ENCODE measurements around the gene NRP2.

The NRP2 gene

DNA sequence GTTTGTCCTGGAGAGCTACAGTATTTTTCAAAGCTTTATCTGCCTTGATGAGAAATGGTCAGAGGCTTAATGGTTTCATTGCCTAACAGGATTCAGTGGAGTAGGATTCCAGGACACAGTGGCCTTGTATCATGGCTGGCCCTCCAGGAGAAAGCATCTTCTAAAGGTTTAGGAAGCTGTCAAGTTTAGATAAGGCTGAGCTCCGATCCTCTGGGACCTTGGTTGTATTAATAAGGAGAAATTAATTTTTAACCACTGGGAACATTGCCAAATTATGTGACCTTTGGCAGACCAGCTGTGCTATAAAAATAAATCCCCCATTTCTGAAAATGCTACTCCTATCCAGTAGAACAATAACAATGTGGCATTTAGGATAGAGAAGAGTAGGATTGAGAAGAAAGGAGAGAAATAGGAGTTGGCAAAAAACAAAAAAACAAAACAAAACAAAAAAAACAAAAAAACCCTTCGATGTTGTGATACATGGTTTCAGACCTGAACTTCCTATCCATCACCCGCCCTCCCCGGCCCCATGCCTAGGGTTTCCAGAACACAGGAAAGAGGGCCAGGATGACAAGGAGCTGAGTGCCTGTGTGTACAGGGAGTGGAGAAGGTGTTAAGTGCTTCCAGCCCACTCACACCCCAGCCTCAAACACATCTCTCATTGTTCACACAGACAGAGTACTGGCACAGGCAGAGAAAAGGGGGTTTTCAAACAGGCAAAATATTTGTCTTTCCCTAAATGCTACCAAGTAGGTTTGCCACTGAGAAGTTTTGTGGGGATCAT, 6.3 kb downstream of the NRP2 start:
- no peak for DNase-seq

DNA sequence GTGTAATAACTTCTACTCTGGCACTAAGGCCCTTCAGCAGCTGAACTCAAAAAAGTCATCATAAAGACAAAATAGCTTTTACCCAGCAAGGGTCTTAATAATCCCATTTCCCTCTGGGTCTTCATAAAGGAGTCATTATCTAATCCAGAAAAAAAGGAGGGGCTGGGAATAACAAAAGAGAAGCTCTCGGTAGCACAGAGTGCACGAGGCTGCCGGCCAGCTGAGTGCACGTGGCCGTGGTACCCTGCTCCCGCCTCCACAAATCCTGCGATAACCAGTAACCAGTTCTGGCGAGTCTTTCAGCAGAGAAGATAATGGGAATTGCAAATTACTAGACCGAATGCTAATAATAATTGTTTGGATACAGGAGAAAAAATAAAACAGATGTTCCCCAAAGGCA, 7.5 kb downstream of the NRP2 start:
- no peak for DNase-seq

DNA sequence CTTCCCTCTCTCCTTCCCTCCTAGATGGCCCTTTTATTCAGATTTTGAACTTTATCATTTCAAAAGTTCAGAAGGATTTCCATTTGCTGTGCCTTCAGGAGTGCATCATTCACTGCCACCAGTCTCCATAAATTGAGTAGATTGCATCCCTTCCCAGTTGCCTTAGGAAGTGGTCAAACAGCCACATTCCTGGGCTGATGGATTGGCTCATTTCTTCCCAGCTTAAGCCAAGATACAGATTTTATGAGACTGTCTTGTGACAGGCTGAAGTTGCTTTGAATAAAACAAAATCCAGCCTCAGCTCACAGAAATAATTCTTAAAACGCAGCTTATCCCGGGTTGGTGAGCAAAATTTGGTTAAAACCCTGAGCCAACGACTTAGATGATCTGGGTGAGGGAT, 9.8 kb downstream of the NRP2 start:
- no peak for DNase-seq

DNA sequence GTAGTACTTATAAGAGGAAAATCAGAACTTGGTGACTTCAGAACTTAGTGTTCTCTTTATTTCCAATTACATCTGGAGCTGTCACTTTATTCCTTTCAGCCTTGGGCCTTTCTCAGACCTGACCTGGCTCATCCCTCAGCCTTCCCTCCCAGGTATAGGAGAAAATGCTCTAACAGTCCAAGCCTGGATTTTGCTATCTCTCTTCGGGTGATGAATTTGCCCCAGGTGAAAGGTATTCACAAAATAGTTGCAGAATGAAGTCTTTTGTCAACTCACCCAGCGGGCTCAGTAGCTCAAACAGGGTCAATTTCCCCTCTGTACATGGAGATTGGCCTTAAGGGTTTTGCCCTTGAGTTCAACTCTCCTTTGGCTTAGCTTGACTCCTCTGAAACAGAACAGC, 12.0 kb downstream of the NRP2 start:
- no peak for DNase-seq

DNA sequence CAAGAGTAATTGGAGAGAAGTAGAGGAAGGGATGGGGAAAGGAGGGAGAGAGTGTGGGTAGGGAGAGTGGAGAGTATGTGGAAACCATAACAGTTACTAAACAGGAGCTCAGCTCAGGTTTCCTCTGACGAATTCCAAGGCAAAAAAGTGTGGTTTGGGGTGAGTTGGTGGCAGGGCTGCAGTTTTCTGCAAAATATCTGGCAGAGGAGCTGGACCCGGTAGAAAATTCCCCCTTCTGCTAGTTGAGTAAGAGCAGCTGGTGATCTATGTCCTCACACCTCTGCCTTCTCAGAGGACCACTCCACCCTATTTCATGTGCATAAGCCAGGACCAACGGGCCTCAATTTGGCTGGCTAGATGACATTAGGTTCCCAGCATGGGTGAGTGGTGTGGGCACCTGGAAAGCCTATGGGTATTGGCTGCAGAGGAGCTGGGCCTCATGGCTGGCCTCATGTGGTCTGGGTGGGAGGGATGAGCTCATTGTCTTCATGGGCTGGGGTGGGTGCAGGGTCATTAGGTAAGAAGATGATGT, 13.2 kb downstream of the NRP2 start:
- DNase-seq = no peak

DNA sequence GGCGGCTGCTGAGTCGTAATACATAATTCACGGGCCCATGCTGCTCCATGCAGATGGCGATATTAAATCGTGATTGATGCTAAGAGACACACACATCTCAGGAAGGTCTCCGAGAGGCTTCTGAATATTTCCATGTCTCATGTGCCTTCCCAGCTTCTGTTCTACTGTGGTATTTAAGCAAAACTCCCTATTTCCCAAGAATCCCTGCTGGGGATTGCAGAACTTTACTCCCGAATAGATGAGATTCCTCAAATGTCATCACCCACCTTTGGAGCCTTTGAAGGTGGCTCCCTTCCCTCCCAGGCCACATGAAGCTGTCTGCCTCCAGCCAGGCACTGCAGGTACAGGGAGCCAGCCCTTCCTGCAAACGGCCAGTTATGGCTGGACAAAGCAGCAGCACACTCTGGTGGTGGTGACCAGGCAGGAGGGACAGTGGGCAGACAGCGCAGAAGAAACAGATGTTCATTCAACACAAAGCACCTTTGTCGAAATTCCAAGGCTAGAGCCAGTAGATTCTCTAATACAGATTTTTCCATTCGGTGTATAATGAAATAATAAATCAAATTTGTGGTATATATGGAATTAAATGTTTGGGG, 14.1 kb downstream of the NRP2 start:
- no peak for DNase-seq

DNA sequence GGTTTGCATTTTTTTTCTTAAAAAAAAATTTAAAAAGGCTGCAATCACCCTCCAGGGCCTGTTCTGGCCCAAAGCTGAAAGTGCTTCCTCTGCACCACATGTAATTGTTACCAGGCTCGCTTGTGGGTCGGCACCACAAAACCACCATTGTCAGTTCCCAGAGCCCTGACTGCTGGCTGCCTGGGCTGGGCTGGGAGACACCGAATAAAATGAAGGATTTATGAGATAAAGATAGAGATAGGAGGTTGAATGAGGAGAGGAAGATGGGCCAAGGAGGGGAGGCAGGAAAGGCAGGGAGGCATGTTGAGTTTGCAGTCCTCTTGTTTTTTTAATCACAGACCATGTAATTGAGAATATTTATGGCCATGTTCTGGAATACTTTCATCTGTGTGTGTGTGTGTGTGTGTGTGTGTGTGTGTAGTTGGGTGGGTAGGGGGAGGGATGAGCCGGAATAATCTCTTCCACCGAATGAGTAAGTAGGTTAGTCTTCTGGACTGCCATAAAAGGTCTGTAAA, 14.7 kb downstream of the NRP2 start:
- no peak for DNase-seq

DNA sequence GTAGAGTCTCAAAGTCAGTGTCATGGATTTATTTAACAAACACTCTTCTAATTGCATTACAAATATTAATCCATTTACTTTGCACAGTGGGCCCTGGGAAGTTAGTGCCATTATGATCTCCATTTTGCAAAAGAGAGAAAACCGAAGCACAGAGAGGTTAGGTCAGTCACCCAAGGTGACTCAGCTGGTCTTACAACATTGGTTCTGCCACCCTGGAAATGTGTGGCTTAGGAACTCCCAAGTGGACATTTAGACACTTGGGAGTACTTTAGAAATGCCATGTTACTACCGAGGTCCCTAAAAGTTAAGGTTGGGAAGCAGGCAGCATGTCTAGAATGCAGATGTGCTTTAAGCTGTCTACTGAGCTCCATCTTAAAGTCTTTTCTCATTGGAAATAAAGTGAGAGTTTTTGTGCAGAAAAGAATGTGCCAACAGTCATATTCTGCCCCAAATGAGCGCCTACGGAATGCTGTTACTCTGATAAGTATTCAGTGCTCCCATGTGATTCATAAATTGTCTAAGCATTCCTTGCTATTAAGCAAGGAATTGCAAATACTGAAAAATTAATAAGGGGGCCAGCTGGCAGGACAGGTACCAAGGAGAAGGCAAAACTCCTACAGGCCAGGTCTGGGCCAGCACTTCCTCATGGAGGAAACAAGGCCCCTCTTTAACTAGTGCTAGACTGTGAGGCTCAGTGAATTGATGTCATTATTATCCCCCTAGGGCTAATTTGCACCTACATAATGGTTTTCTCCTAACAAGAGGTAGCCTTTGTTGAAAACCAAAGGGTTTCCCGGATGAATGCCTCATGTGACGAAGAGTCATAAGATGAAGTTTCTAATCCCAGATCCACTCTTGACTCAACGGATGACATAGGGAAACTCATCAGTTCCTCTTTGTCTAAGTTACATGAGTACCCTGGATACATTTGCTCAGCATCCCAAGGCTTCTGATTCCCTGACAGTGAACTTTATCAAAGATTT, 16.3 kb downstream of the NRP2 start:
- no peak for DNase-seq

DNA sequence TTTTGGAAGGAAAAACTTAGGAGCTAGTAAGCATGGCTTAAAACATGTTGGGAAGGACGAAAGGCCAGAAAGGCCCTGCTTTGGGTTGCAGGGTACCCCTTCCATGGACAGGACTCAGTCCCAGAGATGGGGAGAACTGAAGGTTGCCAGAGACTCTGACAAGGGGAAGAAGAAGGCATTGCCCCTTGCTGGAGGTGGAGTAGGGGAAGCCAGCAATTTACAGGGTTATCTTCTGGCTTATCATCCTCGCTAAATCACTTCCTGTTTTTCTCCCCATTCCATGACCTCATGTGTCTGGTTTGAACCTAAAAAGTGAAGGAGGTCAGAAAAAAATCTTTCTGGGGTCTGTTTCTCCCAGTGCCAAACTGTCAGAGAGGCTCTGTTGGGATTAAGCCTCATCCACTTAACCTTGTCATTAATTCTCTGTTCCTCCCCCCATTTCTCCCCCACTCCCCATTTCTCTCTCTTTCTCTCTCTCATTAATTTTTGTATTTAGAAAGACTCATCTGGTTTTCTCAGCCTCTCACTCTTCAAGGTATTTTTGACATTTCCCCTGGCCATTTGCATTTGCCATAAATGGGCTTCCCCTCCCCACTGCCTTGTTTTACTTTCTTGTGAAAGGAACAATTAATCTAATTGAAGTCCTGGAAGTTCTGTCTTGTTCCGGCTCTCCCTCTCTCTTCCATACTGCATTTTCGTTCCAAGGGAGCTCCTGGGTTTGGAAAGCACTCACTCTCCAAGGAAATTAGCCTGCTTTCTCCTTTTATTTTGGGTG, 17.4 kb downstream of the NRP2 start:
- DNase-seq = no peak

DNA sequence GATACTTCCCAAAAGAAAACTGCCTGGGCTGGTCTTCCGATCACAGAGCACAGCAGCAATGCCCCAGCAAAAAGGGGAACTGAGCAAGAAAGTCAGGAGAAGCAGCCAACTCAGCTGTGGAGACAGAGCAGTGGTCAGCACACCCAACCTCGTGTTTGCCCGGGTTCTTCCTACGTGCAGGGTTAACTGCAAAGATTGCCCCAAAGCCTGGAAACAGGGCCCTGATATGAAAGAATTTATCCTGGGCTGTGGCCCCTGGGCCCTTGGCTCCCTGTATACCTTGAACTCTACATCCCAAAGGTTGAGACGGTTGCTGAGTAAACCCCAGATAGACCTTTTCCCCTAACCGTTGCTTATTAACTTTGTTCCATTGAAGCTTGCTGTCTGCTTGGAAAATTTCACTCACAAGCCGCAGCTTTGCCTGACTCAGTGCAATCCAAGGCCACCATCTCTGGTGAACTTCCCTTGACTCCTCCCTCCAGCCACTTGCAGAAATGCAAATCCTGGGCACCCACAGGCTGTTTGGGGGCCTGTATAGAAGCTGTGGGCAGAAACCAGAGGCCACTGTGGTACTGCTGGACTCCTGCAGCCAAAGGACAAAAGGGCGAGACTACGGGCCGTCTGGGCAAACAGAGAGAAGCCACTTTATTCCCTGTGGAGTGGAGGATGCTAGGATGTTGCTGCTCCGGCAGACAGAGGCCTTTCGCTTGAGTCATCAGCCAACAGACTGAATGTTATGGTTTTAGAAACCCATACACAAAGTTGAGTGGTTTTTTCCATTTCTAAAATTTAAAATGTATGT, 18.2 kb downstream of the NRP2 start:
- no peak for DNase-seq

DNA sequence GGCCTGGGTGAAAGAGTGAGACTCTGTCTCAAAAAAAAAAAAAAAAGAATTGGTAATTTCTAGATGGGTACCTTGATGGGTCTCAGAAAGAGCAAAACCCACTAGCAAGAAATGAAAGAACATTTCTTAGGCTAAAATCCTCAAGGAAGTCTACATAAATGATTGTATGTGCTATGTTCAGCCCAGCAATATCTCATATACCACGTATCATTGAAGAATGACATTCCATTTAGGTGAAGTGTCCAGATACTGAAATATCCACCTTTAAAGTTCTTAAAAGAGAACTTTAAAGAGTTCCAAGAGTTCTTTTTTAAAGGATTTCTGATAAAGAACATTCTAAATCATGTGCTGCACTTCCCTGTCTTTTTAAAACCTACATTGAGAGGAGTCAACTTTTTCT, 19.2 kb downstream of the NRP2 start:
- DNase-seq = no peak

DNA sequence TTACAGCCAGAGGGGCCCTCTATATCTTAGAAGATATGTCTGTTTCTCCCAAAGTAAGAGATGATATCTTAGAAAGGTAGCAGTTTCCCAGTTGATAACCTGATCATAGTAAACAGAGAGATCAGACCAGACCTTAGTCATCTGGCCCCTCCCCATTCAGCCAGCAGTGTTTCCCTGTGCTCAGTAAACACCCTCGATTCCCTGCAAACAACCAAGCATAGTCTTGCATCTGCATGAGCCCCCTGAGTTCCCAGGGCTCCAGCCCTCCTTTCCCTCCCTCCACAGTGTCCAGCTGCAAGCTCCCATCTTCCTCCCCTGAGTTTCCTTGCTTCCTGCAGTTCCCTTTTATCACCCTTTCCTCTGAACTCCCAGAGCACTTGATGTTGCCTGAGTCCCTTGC, 20.3 kb downstream of the NRP2 start:
- no peak for DNase-seq

DNA sequence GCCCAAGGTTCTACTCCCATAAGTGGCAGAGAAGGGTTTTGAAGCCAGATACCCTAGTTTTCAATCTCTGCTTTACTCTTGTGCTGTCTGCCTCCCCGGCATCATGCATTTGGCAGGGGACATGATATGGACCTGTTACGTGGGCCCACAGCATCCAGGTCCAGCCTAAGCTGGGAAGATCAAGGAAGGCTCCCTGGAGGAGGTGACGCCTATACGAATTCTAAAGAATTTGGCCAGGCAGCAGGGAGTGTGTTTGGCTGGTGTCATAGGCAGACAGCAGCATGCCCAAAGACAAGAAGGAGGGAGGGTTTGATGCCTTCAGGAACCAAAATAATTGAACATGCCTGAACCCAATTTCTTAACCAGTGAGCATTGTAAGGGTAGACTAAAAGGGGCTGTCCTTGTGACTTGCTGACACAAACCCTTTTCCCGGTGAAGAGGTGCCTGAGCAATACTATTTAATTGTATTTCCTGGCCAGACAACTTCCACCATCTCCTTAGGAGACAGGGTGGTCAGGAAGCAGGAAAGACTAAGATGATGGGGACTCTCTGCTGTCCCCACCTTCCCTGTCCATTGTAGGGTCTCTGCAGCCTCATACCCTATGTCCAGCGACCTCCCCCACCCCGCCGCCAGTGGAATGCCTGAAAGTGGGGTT, 21.3 kb downstream of the NRP2 start:
- DNase-seq = no peak

DNA sequence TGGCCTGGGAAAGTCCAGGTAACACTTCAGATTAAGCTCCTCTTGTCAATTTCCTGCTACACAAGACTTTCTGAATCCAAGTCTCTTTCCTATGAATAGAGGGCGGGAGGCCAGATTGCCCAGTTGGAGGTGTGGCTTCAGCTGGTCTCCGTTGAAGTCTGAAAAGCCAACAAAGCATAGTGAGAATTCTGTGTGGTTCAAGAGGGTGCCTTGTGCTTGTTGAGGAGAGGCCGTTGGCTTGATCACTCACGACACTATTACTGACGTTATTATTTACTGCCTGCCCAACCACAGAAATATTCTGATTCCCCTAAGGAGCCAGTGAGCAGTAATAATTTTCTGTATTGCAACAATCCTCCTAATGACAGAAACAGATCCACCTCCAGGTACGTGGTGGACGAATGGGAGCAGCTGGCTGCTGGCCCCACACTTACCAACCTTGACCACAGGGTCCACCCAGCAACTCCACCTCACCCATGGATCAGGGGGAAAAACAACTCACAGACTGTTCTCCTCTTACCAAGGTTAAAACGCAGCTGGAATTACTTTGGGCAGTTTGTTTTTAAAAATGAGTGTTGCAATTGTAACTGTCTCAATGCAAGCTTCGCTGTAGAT, 21.9 kb downstream of the NRP2 start:
- no peak for DNase-seq

DNA sequence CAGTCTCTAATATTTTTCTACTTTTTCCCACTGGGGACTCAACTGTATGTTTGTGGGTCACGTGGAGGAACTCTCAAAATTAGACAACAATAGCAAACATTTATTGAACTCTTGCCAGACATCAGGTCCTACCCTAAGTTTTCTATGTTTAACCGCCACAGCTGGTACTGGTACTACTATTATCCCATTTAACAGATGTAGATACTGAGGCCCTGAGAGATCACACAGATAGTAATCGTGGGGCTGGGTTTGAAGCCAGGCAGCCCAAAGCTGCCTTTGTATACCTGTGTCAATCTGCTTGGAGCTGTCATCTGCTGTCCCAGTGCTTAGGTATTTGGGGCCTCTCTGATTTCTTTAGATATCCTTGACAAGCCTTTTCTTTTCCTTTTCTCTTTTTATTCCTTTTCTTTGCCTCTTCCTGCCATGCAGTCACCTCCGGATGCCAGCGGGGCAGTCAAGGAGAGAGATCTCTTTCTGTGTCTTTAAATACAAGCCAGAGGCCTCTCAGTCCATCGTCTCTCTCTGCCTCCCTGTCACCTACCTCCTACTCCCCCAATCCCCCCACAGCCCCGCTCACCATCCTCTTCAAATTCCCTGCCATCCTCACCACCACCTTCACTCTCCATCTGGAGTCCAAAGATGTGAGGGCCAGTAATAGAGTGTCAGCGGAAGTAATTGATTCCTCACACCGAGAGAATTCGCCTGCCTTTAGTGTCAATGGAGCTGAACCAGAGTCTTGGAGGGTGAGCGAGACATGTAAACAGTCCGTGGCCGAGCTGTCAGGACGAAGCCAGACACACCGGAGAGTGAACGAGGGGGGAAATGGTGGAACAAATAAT, 23.4 kb downstream of the NRP2 start:
- DNase-seq = no peak

DNA sequence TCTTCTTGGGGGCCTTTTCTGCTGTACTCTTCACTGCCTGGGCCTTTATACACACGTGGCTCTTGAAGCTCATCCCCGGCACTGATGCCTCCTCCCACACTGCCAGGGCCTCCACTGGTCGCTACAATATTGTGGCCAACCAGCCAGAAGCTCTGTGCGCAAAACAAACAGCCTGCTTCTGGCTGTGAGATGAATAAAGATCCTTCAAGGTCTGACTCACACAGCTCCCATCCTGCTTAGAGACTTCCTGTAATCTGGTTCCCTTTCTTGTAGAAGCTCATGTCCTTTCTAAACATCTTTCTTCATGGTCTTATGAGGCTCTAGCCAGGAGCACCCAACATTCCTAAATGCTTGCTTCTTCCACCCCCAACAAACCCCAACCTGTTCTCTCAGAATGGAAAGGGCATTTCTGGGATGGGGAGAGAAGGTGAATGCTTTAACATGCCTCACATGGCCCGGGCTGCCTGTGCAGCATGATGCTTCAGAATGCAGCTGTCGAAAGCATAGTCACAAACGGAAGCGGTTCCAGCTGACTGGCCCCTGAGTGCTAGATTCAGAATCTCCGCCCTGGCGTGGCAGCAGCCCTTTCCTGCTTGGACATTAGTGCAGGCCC, 24.6 kb downstream of the NRP2 start:
- DNase-seq = no peak

DNA sequence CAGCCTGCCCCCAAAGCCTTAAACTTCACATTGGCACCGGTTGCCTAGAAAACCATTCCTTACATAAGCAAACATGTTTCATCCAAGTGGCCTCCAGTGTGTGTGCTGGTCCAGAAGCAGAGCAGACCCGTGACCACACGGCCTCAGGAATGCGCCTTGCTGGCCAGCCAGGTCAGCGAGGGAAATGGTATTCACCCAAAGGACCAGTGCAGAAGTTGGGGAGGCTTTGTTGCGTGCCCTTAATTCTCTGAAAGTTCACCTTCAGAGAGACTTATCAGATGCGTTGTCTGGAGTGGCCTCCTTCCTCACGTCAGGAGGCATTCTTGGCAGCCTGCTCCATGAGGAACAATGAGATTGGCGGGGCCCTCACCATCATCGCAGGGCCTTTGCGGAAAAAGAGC, 25.9 kb downstream of the NRP2 start:
- DNase-seq = no peak

DNA sequence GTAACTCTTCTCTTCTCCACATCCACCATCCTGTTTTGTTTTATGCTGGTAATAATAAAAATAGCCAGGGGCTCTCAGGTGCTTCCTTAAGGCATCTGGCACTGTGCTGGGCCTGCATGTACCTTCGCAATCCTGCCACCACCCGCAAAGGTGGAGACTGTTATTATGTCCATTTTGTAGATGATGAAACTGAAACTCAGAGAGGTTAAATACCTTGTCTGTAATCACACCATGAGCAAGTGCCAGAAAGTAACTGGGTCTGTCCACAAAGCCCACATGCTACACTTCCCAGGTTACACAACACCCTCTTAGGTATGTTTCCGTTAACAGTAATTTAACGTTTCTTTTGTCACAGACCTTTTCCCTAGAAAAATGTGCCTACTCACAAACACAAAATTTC, 27.0 kb downstream of the NRP2 start:
- no peak for DNase-seq

DNA sequence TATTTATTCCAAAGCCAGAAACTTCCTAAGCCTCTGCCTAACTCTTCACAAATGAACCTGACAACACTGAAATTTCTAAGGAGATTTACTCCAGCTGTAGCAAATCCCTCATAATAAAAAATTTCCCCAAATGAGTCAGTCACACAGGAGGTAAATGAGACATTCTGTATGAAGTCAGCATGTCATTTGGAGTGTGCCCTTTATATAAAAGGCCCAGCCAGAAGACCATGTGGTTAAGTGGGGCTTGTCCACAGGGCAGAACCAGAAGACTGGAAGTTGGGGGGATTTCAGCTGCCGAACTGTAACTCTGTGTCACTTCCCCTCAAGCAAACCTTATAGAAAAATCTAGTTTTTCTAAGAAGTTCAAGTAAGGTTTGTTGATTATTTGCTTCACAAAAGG, 30.2 kb downstream of the NRP2 start:
- DNase-seq = no peak

Measured in cerebellar nuclear complex (tissue), 1 donor.